ENCODE data around the gene ZSCAN2. TPM values are rescaled to one million over a fixed set of nuclear protein-coding genes. Genes with fewer than 3 reads are reported as not detected.
A peak's percentile ranks its signal among the peaks of the same experiment; 100 is the strongest.

The ZSCAN2 gene
- total and polyA plus RNA-seq, 2 of the 4 experiments (the other 2 are of a cell fraction) = 10.4 to 18.3 TPM

- Histone ChIP-seq H3K36me3 (ENCODE audit: control insufficient read depth, insufficient read depth, low read length) (no peaks in the 10 kb centered on the region), H3K23ac (ENCODE audit: low read depth, low read length) (no peak overlapping the region), H2BK120ac (ENCODE audit: low read depth, low read length) (no peak overlapping the region), H3K4me2 (ENCODE audit: low read depth, low read length) (no peak overlapping the region; the same call in 1 of the 2 replicates), H3K27ac (ENCODE audit: insufficient read depth, low read length) (no peak overlapping the region), H3K4ac (ENCODE audit: low read depth, low read length) (no peak overlapping the region), H4K5ac (ENCODE audit: low read depth, low read length) (peak overlapping the region; percentile 9; the same call in 1 of the 2 replicates), H2AK5ac (ENCODE audit: low read depth, low read length) (peak overlapping the region; percentile 25; the same call in 1 of the 2 replicates), H2BK15ac (ENCODE audit: low read depth, low read length) (no peak overlapping the region), H2BK5ac (ENCODE audit: low read depth, low read length, poor library complexity, severe bottlenecking) (no peak overlapping the region), H3K9ac (ENCODE audit: low read depth, low read length) (no peak overlapping the region), H3K79me1 (ENCODE audit: low read depth in 1 of 2, low read length in 2 of 2) (peaks cover under 1 to 20% of the 10 kb centered on the region in 2 experiments; a peak in 3 of 4 replicates), H3K9me1 (ENCODE audit: insufficient read depth, low read length) (peaks cover 8% of the 10 kb centered on the region; the same call in 1 of the 2 replicates), H3K4me3 (ENCODE audit: insufficient read depth, low read depth, low read length) (no peak overlapping the region), H3K4me1 (ENCODE audit: control insufficient read depth, insufficient read depth, low read length) (peaks cover 7% of the 10 kb centered on the region), H2AFZ (replicated peaks; ENCODE audit: low read length, poor library complexity) (peak overlapping the region; percentile 89), H3K14ac (replicated peaks; ENCODE audit: low read depth, low read length) (no peak overlapping the region), H3K18ac (ENCODE audit: low read depth, low read length) (no peak overlapping the region), H4K91ac (ENCODE audit: insufficient read depth, low read depth, low read length) (no peak overlapping the region), H3K56ac (ENCODE audit: extremely low read depth, insufficient read depth, low read length) (no peak overlapping the region), H3K9me3 (ENCODE audit: control insufficient read depth, insufficient read depth, low read length) (no peaks in the 10 kb centered on the region), H3K27me3 (ENCODE audit: control insufficient read depth, insufficient read depth, low read length) (no peaks in the 10 kb centered on the region), H4K8ac (ENCODE audit: low read depth in 2 of 2, low read length in 2 of 2) (peak overlapping the region; percentile 26 to 79; a peak in 2 of 4 replicates), H4K20me1 (ENCODE audit: insufficient read depth, low read length) (no peaks in the 10 kb centered on the region), H2AK9ac (replicated peaks; ENCODE audit: low read depth, low read length, poor library complexity) (peak overlapping the region; percentile 68), H2BK20ac (ENCODE audit: low read depth, low read length) (no peak overlapping the region)
- CTCF ChIA-PET = interaction anchor here (0.6 kb wide), 1 partner anchor 427 kb away, joined by 6 read pairs; no protein-coding TSS in a partner anchor
- WGBS, 2 experiments (ENCODE audit: extremely low coverage in 2 of 2, insufficient read length in 1 of 2) = 0% methylated on average over 1 of the region's 7 CpGs; no CpG with 5 or more reads in 1 of the 2 experiments
- intact Hi-C loops (cut with micrococcal nuclease) (loop anchor here (5.0 kb wide), 2 partner anchors 72 to 383 kb away; no protein-coding TSS in a partner anchor), dilution Hi-C loops (cut with HindIII; ENCODE audit: low sequenced_read_pairs, unreplicated experiment) (no loop called here), in situ Hi-C loops (cut with MboI; ENCODE audit: low sequenced_read_pairs) (no loop called here)
- ATAC-seq (ENCODE audit: low read depth) = no peak
- no peak for DNase-seq
- BruUV-seq (replicated peaks) = no TSS peak
- no peak for TF ChIP-seq BHLHE40 (IDR thresholded peaks at IDR 0.05; ENCODE audit: low read depth, low read length)
- TF ChIP-seq SMC3 (IDR thresholded peaks at IDR 0.05; ENCODE audit: low read depth, low read length) = no peak
- POLR2A ChIA-PET (ENCODE audit: unreplicated experiment) = interaction anchor here (0.5 kb wide), 1 partner anchor 27 kb away, joined by 3 read pairs; no protein-coding TSS in a partner anchor
Measured at GRCh38 chr15:84658788-84659411, 58.1 kb downstream of the ZSCAN2 start.

All from IMR-90 (cell line).